Muscle layer of duodenum (tissue), 2 donors: Measurements from ENCODE around the gene RAB11FIP3.
"Not testable (repeated sequence)": the region's sequence is repeated elsewhere in the genome, so short reads cannot be mapped to it uniquely, and the experiment has no call there.

Experiments used
- H3K27ac ChIP-seq: one replicate; pipeline ENCODE4 v1.7.0; 2013; ENCODE audit warnings: mild to moderate bottlenecking, low read length
- H3K27me3 ChIP-seq: one replicate; pipeline ENCODE4 v1.7.0; 2013; ENCODE audit warnings: low read depth, mild to moderate bottlenecking, control low read depth, low read length
- H3K36me3 ChIP-seq, 2 donors: one replicate each; pipeline ENCODE4 v1.7.0; 2013; ENCODE audit warnings: low read length in 2 of 2, control low read depth in 1 of 2, mild to moderate bottlenecking in 1 of 2; ENCODE audit not compliant: insufficient read depth in 2 of 2, control insufficient read depth in 1 of 2
- H3K4me1 ChIP-seq, 2 donors: one replicate each; pipeline ENCODE4 v1.7.0; 2013; ENCODE audit warnings: low read length in 2 of 2, mild to moderate bottlenecking in 2 of 2, control low read depth in 1 of 2, moderate library complexity in 1 of 2; ENCODE audit not compliant: insufficient read depth in 2 of 2, control insufficient read depth in 1 of 2
- H3K4me3 ChIP-seq, 2 donors: one replicate each; pipeline ENCODE4 v1.7.0; 2013; ENCODE audit warnings: low read length in 2 of 2, low read depth in 1 of 2, mild to moderate bottlenecking in 1 of 2
- H3K9me3 ChIP-seq, 2 donors: one replicate each; pipeline ENCODE4 v1.7.0; 2013; ENCODE audit warnings: low read length in 2 of 2, control low read depth in 1 of 2, mild to moderate bottlenecking in 1 of 2; ENCODE audit not compliant: control insufficient read depth in 1 of 2
- donor health status: healthy.

Gene RAB11FIP3

DNA sequence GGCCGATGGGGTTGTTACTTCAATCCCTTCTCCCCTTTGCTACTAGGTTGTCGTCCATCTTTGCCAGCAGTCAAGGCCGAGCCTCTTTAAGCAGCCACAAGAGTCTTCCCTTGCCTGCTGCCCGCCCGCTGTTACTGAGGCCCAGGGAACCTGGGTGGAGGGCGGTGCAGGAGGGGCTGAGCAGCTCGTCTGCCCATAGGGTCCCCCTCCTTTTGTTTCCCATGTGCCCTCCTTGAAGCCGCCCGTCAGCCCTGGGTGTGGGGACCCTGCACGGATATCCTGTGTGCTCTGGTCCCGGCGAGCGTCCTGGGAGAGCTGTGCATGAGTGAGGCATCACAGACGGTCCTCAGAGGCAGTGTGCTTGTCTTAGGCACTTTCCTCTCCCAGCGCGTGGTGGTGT is 64.2 kb downstream of the RAB11FIP3 start:
- peaks cover 0 to 38% of the 10 kb centered on the region in 2 donors for H3K36me3 ChIP-seq
- H3K9me3 ChIP-seq, result no peaks in the 10 kb centered on the region
- H3K4me3 ChIP-seq, result no peak overlapping the region
- no peaks in the 10 kb centered on the region for H3K27me3 ChIP-seq
- no peaks in the 10 kb centered on the region for H3K4me1 ChIP-seq
- no peak overlapping the region for H3K27ac ChIP-seq

DNA sequence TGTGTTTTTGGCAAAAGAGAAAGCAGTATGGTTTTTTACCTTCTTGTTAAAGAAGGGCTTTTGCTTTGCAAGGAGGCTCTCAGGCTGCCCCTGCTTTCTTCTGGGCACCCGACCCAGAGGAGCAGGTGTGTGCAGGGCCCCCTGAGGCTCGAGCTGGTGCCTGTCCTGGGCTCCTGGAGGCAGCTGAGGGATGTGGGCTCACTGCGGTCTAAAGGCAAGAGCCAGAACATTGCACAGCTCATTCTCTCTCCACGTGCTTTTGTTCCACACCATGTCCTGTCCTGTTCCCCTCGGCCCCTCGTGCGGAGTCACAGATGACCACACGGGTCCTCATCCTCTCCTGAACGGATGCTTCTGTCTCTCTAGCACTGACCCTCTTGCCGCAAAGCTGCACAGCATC is 65.3 kb downstream of the RAB11FIP3 start:
- peaks cover 0 to 38% of the 10 kb centered on the region in 2 donors for H3K36me3 ChIP-seq
- H3K27me3 ChIP-seq, result no peaks in the 10 kb centered on the region
- H3K9me3 ChIP-seq, result no peaks in the 10 kb centered on the region
- no peaks in the 10 kb centered on the region for H3K4me1 ChIP-seq
- H3K27ac ChIP-seq, result no peak overlapping the region
- no peak overlapping the region for H3K4me3 ChIP-seq

DNA sequence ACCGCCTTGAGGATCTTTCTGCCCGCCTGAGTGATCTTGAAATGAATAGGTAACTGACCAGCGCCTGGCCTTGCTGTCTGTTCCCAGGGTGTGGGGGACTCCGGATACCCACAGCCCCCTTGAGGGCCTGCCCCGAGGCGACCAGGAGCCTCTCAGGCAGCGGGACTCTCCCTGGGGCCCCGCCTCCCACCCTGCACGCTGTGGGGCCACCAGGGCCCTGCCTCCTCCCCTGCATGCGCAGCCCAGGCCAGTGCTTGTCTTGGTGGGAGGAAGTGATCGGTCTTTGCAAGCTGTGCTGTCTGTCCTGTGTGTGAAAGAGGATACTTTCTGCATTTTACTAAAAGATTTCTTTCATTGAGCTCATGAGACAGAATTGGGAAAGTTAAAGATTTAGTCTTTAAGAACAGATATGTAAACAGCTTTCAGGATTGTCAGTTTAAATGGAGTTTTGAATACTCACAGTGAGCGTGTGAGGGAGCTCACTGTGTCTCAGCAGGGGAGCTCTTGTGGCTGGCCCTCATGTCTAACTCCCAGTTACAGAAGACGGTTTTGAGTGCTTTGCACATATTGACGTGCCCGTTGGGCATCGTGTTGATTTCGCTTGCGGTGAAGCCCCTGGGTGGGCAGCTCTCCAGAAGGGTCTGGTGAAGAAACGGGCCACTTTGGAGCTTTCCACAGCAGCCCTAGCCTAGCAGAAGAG is 65.9 kb downstream of the RAB11FIP3 start:
- no peaks in the 10 kb centered on the region for H3K4me1 ChIP-seq
- H3K27ac ChIP-seq, result no peak overlapping the region
- peaks cover 0 to 43% of the 10 kb centered on the region in 2 donors for H3K36me3 ChIP-seq
- no peak overlapping the region for H3K4me3 ChIP-seq
- H3K9me3 ChIP-seq, result no peaks in the 10 kb centered on the region
- H3K27me3 ChIP-seq, result no peaks in the 10 kb centered on the region

DNA sequence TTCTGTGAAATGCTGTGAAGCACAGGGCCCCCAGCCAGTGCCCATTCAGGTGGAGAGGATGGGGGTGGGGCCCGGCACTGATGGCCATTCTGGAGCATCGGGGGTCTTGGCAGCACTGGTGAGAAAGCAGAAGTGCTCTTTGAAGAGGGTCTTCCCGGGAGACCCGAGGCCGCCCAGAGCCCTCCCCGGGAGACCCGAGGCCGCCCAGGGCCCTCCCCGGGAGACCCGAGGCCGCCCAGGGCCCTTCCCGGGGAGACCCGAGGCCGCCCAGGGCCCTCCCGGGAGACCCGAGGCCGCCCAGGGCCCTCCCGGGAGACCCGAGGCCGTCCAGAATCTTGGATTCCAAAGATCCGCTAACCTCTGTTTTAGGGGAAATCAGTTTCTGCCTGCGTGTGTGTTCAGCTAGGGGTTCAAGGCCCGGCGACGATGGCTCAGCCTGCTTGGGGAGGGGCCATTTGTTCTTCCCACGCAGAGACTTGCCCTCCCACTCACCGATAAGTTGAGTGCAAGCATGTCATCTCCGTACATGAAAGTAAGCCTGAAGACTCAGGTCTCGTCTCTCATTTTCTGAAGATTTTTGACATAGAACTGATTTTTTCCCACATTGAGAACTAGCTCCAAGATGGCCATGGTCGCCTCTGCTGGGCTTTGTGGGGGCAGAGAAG is 66.9 kb downstream of the RAB11FIP3 start:
- Histone ChIP-seq H3K27ac (no peak overlapping the region), H3K27me3 (no peaks in the 10 kb centered on the region), H3K4me3 (no peak overlapping the region), H3K4me1 (no peaks in the 10 kb centered on the region), H3K36me3 (peaks cover 0 to 42% of the 10 kb centered on the region in 2 donors), H3K9me3 (no peaks in the 10 kb centered on the region)

DNA sequence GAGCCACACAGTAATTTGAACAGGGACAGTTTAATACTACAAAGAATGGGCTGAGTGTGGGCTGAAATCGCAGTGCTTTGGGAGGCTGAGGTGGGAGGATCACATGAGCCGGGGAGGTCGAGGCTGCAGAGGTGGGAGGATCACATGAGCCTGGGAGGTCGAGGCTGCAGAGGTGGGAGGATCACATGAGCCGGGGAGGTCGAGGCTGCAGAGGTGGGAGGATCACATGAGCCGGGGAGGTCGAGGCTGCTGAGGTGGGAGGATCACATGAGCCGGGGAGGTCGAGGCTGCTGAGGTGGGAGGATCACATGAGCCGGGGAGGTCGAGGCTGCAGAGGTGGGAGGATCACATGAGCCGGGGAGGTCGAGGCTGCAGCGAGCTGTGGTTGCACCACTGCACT is 69.2 kb downstream of the RAB11FIP3 start:
- not testable (repeated sequence) for H3K4me1 ChIP-seq, H3K4me3 ChIP-seq, H3K27ac ChIP-seq, H3K9me3 ChIP-seq, H3K27me3 ChIP-seq
- H3K36me3 ChIP-seq, result peaks cover 0 to 39% of the 10 kb centered on the region in 2 donors

DNA sequence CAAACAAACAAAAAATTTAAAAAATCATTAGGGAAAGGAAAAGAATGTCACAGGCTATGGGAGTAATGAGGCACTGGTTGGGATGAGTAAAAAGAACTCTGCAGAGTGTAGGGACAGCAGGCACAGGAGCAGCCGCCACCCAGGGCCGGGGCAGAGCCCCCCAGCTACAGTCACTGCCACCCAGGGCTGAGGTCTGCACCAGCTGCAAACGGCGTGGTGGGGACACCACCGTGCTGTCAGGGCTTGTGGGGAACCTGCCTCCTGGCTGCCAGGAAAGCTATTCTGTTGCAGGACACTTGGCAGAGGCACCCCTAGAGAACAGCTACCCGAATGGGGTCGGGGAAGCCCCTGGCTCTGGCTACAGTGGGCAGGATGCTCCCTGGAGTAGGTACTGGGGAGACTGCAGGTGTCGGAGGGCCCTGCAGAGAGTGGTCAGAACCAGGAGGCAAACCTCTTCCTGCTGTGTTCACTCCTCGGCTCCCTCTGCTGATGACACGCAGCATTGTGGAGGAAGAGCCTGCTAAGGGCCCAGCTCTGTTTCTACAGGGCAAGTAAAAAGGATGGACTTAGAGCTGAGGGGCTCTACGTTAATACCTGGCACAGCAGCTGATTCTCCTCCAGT is 69.8 kb downstream of the RAB11FIP3 start:
- Histone ChIP-seq H3K9me3 (no peaks in the 10 kb centered on the region), H3K27me3 (no peaks in the 10 kb centered on the region), H3K27ac (no peak overlapping the region), H3K4me1 (no peaks in the 10 kb centered on the region), H3K4me3 (no peak overlapping the region), H3K36me3 (peaks cover 0 to 39% of the 10 kb centered on the region in 2 donors)

DNA sequence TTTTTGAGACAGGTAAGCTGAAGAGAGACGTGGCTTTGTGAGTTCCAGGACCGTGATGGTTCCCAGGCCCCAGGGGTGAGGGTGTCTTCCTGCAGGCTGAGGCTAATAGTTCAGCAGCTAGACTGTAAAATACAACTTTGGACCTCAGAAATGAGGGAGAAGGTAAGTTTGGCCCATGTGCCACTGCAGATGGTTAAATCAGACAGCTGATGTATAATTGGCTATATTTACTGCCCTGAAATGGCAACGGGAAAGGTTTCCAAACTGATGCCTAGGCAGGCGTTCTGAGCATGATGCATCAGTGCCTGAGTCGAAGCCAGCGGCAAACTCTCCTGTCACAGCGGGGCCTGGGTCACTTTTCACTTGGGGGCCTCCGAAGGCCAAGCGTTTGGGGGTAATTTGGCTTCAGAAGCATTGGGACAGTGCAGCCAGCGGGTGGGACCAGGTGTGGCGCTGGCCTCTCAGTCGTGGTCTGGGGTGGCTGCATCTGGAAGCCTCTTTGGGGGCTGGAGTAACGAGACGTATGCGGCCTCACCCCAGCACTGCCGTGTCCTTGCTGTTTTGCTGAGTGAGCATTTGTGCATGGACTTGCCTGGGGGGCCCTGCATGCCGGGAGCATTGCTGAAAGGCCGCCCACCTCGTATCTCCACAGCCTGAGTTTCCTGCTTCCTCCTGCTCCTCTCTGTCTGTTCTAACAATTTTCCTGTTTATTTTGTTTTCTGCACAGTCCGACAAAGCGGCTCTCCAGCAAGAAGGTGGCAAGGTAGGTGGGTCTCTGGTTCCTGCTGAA is 70.8 kb downstream of the RAB11FIP3 start:
- Histone ChIP-seq H3K4me3 (no peak overlapping the region), H3K36me3 (peaks cover 0 to 29% of the 10 kb centered on the region in 2 donors), H3K27ac (no peak overlapping the region), H3K27me3 (no peaks in the 10 kb centered on the region), H3K4me1 (no peaks in the 10 kb centered on the region), H3K9me3 (no peaks in the 10 kb centered on the region)

DNA sequence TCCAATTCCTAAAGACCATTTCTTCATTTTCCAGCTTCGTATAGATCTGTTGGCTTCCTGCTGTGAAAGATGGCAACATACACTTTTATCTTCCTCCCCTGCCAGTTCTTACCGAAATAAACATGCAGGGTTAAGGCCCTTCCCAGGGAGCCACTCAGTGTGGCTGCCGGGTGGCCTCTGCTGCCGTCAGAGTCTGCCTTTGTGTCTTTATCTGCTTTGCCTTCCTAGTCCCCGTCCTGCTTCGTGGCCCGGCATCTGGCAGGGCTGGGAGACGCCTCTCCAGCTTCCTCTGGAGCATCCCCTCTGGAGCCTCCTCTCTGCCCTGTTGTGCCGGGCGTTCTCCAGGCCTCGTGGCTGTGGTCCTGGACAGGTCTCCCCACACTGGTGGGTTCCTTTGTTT is 71.8 kb downstream of the RAB11FIP3 start:
- Histone ChIP-seq H3K36me3 (peaks cover 0 to 21% of the 10 kb centered on the region in 2 donors), H3K4me3 (no peak overlapping the region), H3K27me3 (no peaks in the 10 kb centered on the region), H3K9me3 (no peaks in the 10 kb centered on the region), H3K4me1 (no peaks in the 10 kb centered on the region), H3K27ac (no peak overlapping the region)

DNA sequence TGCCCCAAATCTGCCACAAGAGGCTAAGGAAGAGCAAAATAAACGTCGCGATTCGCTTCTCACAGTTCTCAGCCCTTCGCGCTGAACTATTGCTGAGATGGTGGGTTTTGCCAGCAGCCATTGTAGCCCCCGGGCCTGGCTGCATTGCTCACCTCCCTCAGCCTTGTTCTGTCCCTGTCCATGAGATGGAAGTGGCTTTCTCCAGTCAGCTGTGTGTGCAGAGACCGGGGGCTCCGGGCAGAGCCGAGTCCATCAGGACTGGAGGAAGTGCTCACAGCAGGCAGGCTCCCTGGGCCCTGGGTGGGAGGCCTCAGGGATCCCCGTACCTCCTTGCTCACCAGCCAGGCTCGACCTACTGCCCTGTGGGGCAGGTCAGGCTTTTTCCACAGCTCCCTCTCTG is 74.5 kb downstream of the RAB11FIP3 start:
- no peaks in the 10 kb centered on the region for H3K9me3 ChIP-seq
- peaks cover 4 to 21% of the 10 kb centered on the region in 2 donors for H3K36me3 ChIP-seq
- H3K4me1 ChIP-seq, result no peaks in the 10 kb centered on the region
- H3K4me3 ChIP-seq, result no peak overlapping the region
- no peak overlapping the region for H3K27ac ChIP-seq
- no peaks in the 10 kb centered on the region for H3K27me3 ChIP-seq

DNA sequence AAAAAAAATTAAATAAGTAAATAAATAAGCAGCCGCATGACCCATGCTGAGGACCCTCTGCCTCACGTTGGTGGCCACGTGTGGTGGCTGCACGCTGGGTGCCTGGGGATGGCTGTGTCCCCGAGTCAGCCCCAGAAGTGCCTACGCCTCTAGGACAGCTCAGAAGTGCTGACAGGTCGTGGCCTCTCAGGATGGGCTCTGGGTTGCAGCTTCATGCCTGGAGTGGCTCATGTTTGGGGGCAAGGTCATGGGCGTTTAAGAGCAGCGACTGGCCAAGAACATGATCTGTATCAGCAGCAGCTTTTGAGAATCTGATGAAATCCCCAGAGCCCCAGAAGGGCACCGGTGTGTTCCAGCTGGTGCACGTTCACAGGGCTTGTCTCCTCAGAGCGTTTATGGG is 75.3 kb downstream of the RAB11FIP3 start:
- H3K27ac ChIP-seq, result no peak overlapping the region
- no peak overlapping the region for H3K4me3 ChIP-seq
- no peaks in the 10 kb centered on the region for H3K9me3 ChIP-seq
- H3K36me3 ChIP-seq, result peaks cover 4 to 29% of the 10 kb centered on the region in 2 donors
- no peaks in the 10 kb centered on the region for H3K4me1 ChIP-seq
- H3K27me3 ChIP-seq, result no peaks in the 10 kb centered on the region
